Measurements from ENCODE around the gene ZNF579.

The ZNF579 gene

DNA sequence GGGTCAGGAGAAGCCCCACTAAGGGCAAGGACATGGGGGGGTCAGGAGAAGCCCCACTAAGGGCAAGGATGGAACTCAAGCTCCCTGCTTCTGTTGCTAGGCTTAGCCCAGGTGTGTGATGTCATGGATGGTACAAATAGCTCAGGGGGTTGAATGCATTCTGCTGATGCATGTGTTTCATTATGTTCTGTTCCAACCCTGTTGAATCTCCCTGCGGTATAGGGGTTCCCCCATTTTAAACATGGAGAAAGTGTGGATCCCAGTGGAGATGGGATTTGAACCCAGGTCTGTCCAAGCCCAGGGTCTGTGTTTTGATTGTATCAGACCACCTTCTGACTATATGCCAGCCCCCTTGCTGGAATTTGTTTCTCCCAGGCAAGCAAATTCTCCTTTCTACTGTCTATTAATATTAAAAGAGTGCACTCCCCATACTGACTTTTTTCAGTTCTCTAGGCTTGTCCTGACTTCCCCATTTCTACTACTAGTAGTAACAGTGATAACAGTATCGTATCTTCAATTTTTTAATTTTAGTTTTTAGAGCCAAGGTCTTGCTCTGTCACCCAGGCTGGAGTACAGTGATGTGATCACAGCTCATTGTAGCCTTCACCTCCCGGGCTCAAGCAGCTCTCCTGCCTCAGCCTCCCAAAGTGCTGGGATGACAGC lies 31.5 kb upstream of the ZNF579 start:
- no peak for DNase-seq (ENCODE audit: extremely low read depth in 1 of 2, low read depth in 1 of 2)

DNA sequence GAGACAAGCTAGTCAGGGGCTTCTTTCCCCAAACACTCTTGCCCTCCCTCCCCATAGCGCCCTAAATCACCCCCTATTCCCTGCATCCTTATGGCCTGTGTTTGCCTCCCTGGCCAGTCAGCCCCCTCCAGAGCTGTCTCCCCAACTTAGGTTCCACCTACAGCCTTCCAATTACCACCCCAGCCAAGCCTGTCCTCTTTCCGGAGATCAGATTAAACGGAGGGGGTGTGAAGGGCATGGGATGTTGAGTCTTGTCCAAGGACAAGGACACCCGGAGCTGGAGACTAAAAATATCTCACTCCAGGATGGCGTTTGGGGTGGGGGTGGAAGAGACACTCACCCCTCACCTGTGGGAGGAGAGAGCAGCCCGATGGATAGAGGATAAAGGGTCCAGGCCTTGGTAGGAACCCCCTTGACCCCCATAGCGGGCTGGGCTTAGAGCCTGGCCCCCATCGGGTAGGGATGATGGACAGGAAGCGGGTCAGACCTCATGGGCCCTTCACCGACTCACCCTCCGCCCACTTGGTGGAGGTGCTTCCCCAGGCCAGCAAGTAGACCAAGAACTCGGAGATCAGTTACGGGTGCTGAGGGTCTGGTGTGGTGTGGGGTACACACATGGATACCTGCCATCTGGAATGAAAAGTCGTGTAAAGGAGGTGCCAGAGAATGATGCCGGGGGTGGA lies 30.8 kb upstream of the ZNF579 start:
- no peak for DNase-seq (ENCODE audit: extremely low read depth in 1 of 2, low read depth in 1 of 2)

DNA sequence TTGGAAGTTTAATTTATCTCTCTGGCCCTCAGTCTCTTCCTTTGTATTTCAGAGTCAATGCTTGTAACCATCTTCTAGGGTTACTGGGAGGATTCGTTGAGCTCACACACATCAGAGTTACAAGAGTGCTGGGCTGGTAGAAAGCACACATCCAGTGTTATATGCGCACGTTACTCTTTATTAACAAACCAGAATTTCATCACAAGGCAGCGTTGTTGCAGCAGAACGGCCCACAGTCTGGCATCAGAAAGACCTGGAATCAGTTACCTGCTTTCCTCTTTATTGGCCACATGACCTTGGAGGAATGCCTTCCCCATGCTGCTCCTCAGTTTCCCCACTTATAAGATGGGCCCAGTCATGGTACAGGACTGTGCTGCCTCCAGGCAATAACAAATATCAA lies 28.7 kb upstream of the ZNF579 start:
- no peak for DNase-seq (ENCODE audit: extremely low read depth in 1 of 2, low read depth in 1 of 2)

DNA sequence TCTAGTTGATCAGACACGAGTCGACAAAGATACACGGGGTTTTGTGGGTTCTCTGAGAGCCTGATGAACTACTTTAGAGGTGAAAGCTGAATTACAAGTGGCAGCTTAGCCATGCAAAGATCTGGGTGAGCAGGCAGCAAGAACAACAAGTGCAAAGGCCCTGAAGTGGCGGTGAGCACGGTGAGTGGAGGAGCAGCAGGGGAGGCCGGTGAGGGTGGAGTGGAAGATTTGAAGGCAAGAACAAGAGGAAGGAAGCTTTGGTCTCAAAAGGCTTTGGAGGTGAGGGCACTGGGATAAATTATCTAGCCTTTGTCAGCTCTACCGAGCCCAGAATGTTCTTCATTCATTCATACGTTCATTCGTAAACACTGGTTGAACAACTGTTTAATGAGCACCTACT lies 26.2 kb upstream of the ZNF579 start:
- no peak for DNase-seq (ENCODE audit: extremely low read depth in 1 of 2, low read depth in 1 of 2)

DNA sequence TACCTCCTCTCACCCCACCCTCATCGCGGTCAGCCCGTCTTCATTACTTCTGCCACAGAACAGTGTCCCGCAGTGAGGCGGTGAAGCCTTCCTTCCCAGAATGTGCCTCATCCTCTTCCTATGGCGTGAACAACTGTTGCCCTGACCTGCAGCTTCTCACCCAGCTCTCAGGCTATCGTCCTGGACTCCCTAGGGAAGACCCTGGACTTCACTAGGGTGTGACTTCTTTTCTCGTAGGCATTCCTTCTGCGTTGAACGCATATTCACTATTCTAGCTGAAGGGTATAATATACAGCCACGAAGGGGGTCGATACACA lies 25.8 kb upstream of the ZNF579 start:
- no peak for DNase-seq (ENCODE audit: extremely low read depth in 1 of 2, low read depth in 1 of 2)

DNA sequence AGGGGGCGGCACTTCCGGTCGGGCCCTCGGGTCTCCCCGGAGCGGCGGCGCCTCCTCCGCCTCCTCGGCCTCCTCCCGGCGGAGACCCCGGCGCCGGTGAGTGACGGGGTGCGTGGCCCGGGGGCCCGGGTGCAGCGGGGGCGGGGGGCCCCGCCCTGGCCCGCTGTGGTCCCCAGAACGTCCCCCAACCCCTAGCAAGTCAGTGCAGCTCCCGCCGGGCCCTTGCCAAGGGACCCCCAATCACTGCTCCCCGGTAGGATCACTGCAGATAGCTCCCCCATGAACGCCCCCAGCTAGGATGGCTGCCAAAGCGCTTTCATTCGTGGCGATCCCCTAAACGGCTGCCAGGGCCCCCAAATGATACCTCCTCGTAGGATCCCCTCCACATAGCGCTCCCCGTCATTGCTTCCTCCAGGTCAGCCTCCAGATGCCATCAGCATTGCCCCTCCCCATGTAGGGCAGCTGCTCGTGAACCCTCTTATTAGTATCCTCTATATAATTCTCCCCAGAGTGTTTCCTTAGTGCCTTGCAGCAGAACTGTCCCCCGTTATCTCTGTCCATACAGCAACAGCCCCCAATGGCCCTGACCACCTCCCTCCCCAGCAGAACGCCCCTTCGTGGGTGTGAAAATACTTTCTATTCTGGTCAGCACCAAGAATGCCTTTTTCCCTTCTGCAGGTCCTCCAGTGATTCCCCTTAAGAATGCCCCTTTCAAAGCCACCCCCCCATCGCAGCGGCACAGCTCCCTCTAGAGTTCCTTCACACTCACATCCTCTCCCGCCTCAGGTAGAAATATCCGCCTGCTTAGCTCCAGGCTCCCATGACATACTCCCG lies 25.2 kb upstream of the ZNF579 start, which contains the start of gene ZNF865:
Gene ZNF865 (plus strand): TSS at position 11 of the 834 bp plus-strand sequence. CDS start 7,972 bp downstream, outside the sequence.
- peak; percentile 38 to 61 for DNase-seq (ENCODE audit: extremely low read depth in 1 of 2, low read depth in 1 of 2)

DNA sequence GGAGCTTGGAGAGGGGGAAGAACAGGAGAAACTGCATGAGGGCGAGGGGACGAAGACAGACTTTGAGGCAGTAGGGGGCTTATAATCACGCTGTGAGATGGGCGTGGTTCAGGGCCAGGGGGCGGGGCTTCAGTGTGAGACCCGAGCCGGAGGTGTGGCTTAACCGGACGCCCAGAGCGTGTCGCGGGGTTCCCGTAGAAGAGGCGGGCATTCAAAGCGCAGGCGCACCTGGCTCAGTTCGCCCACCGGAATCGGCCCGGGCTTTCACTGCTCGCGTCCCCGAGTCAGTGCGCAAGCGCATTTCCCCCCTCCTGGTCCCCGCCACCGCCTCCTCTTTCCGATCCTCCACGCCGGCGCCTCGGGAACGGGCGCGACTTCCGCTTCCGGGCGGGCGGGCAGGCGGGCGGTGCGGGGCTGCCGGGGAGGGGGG lies 24.6 kb upstream of the ZNF579 start:
- peak; percentile 98 to 99 for DNase-seq (ENCODE audit: extremely low read depth in 1 of 2, low read depth in 1 of 2)

DNA sequence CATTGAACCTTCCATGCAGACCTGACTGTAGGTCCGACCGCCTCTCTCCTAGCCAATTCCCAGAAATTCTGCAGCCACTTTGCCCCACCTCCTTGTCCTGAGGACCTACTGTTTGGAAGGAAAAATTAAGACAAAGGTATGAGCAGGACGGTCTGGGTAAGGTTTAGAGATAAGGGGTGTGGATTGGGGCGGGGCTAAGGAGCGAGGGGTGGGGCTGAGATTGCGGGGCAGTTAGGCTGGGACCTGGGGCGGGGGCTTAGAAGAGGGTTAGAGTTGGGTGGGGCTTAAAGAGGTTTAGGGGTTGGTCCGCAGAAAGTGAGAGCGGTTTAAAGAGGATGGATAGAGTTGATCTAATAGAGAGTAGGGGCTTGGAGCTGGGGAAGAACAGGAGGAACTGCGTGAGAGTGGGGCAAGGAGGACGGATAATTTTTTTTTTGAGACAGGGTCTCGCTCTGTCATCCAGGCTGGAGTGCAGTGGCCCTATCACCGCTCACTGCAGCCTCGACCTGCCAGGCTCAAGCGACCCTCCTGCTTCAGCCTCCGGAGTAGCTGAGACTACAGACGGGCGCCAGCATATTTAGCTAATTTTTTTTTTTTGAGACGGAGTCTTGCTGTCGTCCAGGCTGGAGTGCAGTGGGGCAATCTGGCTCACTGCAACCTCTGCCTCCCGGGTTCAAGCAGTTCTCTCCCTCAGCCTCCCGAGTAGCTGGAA lies 23.1 kb upstream of the ZNF579 start:
- DNase-seq (ENCODE audit: extremely low read depth in 1 of 2, low read depth in 1 of 2) = no peak

DNA sequence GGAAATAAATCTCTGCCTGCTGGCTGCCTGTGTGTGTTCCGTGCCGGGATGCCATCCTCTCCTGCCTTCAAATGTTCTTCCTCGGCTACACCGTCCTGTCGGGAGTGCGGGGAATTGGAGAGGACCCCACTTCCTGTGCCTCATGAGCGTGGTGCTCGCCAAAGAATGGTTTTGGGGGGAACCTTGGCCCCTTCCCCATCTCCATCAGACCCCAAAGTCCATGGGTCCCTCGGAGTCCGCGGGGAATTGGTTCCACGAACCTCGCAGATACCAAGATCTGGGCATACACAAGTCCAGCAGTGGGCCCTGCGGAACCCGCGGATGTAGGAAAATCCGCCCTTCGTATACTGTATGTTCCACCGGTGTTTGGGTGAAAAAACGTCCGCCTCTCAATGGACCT lies 22.5 kb upstream of the ZNF579 start:
- no peak for DNase-seq (ENCODE audit: extremely low read depth in 1 of 2, low read depth in 1 of 2)

DNA sequence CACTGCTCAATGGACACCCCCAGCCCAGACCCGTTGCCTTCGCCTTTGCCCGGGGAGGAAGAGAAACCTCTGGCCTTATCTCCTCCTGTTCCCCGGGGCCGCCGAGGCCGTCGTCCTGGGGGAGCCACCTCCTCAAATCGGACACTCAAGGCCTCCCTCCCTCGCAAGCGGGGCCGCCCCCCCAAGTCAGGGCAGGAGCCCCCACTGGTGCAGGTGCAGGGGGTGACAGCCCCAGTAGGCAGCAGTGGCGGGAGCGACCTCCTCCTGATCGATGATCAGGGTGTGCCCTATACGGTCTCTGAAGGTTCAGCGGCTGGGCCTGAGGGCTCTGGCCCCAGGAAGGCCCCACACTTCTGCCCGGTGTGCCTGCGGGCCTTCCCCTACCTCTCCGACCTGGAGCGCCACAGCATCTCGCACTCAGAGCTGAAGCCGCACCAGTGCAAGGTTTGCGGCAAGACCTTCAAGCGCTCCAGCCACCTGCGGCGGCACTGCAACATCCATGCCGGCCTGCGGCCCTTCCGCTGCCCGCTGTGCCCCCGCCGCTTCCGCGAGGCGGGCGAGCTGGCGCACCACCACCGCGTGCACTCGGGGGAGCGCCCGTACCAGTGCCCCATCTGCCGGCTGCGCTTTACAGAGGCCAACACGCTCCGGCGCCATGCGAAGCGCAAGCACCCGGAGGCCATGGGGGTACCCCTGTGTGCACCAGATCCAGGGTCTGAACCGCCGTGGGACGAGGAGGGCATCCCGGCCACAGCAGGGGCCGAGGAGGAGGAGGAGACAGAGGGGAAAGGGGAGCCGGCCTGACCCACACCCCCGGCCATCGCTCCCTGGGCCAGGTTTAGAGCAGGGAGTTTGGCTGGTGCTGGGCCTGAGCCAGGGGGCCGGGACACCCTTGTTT lies 21.7 kb upstream of the ZNF579 start:
- no peak for DNase-seq (ENCODE audit: extremely low read depth in 1 of 2, low read depth in 1 of 2)

DNA sequence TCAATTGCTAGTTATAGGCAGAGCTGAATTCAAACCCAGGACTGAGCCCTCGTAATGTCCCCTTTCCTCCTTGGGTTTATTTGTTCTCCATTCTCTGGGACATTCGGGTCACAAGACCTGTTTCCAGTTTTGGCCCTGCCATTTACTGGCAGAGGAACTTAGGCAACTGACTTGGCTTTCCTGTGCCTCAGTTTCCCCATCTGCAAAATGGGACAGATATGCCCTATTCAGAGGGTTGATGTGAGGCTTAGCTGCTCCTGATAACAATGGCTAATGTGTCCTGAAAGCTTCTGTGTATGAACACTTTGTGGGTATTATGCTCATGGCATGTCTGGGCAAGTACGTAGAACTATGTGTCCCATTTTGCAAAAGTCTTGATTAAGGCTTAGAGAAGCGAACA lies 20.4 kb upstream of the ZNF579 start:
- no peak for DNase-seq (ENCODE audit: extremely low read depth in 1 of 2, low read depth in 1 of 2)

DNA sequence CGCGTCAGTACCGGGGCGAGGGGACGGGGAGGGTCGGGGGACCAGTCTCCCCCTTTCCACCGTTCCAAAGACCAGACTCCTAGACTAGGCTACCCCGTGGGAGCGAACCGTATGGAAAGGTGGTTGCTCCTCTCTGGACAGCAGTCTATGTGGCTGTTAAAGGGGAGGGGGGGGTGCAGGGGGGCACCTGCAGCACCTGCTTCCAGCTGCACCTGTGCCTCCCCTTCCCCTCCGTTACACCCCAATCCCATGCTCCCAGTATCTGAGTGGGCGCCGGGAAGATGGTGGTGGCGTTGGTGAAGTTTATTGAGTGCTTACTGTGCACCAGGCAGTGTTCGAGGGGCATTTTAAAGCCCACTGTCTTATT lies 20.0 kb upstream of the ZNF579 start:
- DNase-seq (ENCODE audit: extremely low read depth in 1 of 2, low read depth in 1 of 2) = no peak

DNA sequence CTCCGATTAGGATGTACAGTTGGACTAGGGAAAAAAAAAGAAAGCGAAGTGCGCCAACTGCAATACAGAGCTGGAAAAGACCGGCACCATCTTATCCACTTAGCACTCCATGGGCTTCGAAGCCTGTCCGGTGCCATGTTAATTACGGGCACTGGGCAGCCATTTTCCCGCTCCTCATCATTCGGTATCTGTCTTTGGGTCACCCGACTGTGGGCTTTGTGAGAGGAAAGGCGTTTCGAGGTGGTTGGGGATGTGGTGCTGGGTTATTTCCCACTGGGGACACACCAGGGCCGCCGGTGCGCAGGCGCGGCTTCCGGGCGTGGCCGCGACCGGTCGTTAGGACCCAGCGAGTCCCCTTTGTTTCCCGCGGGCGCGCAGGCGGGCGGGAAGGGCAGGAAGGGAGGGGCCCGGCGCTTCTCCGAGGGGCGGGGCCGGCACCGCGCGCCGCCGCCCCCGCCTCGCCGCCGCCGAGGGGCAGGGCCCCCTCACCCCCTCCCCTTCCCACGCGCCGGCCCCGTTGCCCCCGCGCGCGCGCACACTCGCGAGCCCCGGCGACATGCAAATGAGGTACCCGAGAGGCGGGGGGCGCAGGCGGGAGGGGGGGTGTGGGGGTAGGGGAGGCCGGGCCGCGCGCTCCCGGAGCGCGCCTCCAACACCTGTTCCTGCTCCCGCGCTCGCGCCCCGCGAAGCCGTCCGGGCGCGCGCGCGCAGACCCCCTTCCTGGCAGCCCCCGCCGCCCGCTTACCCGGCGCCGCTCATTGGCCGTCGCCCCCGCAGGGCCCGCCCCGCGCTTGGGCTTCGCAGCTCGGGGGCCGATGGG lies 19.4 kb upstream of the ZNF579 start, which contains the start of gene ZNF524:
Gene ZNF524 (plus strand): TSS at position 447 of the 820 bp plus-strand sequence. CDS start 1,825 bp downstream, outside the sequence.
- peak; percentile 70 to 73 for DNase-seq (ENCODE audit: extremely low read depth in 1 of 2, low read depth in 1 of 2)

DNA sequence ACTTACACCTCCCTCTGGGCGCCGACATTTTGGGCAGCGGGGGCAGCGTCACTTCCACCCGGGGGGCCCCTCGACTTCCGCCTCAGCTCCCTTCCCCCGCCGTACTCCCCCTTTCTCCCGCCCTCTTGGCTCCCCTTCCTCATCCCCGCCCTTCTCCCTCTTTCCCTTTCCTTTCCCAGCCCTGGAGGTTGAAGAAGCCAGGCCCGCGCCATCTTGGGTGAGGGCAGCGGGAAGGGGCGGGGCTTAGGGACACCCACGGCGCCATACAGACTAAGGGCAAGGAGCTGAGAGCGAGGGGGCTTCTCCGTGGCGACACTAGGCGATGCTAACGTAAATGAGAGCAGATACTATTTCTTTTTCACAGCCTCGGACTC lies 18.8 kb upstream of the ZNF579 start, which contains the start of gene FIZ1:
Gene FIZ1 (minus strand): TSS at position 50 of the 374 bp plus-strand sequence. CDS start 1,652 bp downstream, outside the sequence.
- peak; percentile 86 to 96 for DNase-seq (ENCODE audit: extremely low read depth in 1 of 2, low read depth in 1 of 2)

DNA sequence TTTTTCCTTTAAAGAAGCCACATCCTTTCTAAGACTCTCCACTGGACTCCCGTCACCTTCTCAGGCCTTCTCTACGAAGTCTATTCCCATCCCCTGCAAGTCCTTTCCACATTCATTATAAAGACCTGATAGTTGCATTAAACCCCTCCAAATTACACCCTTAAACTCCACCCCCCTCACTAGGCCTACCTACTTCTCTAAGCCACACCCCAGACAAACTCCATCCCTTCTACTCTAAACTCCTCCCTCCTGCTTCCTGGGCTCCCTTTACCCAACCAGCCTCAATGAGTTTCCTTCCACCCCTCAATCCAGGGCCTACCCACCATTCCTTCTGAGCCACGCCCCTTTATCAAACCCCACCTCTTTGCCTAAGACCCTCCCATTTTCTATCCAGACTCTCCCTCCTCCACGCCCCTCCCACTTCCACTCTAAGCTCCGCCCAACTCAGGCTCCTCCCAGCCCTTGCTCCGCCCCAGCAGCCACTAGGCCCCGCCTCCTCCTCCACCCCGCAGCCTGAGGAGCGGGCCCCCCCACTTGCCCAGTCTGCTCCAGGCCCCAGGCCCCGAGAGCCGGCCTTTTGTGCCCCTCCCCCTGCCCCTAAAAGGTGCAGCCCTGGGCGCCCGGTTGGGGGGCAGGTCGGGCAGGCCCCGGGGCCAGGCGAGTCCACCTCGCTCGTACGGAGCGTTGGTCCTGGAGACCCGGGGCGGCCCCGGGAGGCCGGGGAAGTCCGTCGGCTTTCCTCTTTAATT lies 18.2 kb upstream of the ZNF579 start:
- peak; percentile 87 to 89 for DNase-seq (ENCODE audit: extremely low read depth in 1 of 2, low read depth in 1 of 2)

DNA sequence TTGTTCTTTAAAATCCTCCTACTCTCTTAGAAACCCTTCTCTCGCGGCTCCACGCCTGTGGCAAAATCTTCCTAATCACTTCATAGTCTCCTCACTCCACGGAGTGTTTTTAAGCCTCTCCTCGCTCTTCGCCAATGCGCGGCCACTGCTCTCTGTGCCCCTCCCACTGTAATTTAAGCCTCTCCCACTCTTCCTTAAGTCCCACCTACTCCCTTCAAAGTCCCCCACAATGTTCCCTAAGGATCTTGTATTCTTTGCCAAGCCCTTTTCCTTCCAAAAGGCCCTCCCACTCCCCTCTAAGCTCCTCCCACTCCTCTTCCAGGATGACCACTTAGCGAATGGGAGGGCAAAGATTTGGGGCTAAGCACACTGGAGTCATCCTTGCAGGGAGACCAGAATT lies 17.4 kb upstream of the ZNF579 start:
- DNase-seq (ENCODE audit: extremely low read depth in 1 of 2, low read depth in 1 of 2) = no peak

DNA sequence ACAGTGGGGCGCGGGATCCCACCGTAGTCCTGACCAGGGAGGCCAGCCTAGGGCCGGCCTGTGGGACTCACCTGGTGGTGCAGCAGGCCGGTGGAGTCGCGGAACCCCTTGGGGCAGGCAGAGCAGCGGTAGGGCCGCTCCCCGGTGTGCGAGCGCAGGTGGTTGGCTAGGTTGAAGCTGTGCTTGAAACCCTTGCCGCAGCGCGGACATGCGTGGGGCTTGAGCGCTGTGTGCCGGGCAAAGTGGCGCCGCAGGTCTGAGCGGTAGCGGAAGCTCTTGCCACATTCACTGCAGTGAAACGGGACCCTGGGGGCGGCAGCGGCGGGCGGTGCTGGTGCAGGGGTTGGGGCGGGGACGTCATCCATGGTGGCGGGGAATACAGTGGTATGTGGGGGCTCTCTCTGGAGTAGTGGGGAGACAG lies 16.9 kb upstream of the ZNF579 start:
- no peak for DNase-seq (ENCODE audit: extremely low read depth in 1 of 2, low read depth in 1 of 2)

DNA sequence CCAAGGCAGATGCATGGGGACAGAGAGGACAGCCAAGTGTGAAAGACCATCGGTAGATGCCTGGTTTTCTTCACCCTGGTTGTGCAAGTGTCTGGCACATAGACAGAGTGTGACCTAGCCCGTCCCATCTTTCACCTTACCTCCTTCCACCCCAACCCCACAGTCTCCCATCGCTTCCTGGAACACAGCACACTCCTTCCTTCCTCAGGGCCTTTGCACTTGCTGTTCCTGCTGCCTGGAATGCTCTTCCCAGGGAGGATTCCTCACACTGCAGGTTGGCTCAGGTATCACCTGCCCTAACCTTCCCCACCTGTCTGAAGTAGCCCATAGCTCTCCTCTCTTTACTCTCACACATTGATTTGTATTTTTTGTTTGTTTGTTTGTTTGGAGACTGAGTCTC lies 15.7 kb upstream of the ZNF579 start:
- no peak for DNase-seq (ENCODE audit: extremely low read depth in 1 of 2, low read depth in 1 of 2)

Data from stimulated activated CD8-positive, alpha-beta memory T cell treated with anti-CD3 and anti-CD28 coated beads, Interleukin-7, amount 100 ng/mL, for 48 hours (primary cell).